Fibroblast of mammary gland (primary cell): ENCODE data around the gene KRT5.

Experiments used
- DNase-seq: peaks from one replicate; pipeline ENCODE4 v3.0.0-alpha.2; 2010; ENCODE audit warnings: low read depth
- H3K4me3 ChIP-seq: 2 replicates; pipeline ENCODE4 v1.5.1; 2011; ENCODE audit warnings: low read depth, mild to moderate bottlenecking, low read length, moderate library complexity; ENCODE audit not compliant: control insufficient read depth
- CTCF ChIP-seq: conservative IDR thresholded peaks from 2 replicates; pipeline ENCODE4 v1.5.1; 2011; ENCODE audit warnings: low read depth, low read length, inconsistent platforms; ENCODE audit not compliant: control insufficient read depth, insufficient read depth

KRT5 gene

GRCh38 chr12:52531566-52532300 lies 11.5 kb upstream of the KRT5 start:
- no peak overlapping the region for H3K4me3 ChIP-seq
- DNase-seq: no peak
- TF ChIP-seq CTCF: no peak

- no peak for TF ChIP-seq CTCF
- H3K4me3 ChIP-seq: no peak overlapping the region
- DNase-seq: no peak
These were observed 10.7 kb upstream of the KRT5 start for GRCh38 chr12:52530905-52531304.

- no peak overlapping the region for H3K4me3 ChIP-seq
- no peak for TF ChIP-seq CTCF
- no peak for DNase-seq
These were observed 10.2 kb upstream of the KRT5 start for GRCh38 chr12:52530366-52530765.

GRCh38 chr12:52529846-52530245 lies 9.7 kb upstream of the KRT5 start:
- no peak overlapping the region for H3K4me3 ChIP-seq
- no peak for DNase-seq
- no peak for TF ChIP-seq CTCF

GRCh38 chr12:52529417-52529816 lies 9.2 kb upstream of the KRT5 start:
- no peak for TF ChIP-seq CTCF
- H3K4me3 ChIP-seq: no peak overlapping the region
- DNase-seq: no peak

GRCh38 chr12:52528641-52529143 lies 8.5 kb upstream of the KRT5 start:
- no peak overlapping the region for H3K4me3 ChIP-seq
- no peak for TF ChIP-seq CTCF
- no peak for DNase-seq

GRCh38 chr12:52527121-52527800 lies 7.1 kb upstream of the KRT5 start:
- no peak overlapping the region for H3K4me3 ChIP-seq
- DNase-seq: no peak
- TF ChIP-seq CTCF: no peak
